DOHH2 (cell line): ENCODE data around the gene ASCC2.

ENCODE experiments used
- H3F3A ChIP-seq: fragments of 200-600 bp; sonication (generic), shearing (Covaris generic); 2 replicates; pipeline ENCODE4 v1.6.0; 2016; ENCODE audit warnings: antibody characterized with exemption, mild to moderate bottlenecking; ENCODE audit not compliant: control insufficient read depth, insufficient read depth
- H3K27ac ChIP-seq: fragments of 200-600 bp; sonication (generic); 2 replicates; pipeline ENCODE4 v1.5.1; 2014; ENCODE audit warnings: low read depth, mild to moderate bottlenecking, low read length, moderate library complexity
- H3K27me3 ChIP-seq: fragments of 200-600 bp; sonication (generic); 2 replicates; pipeline ENCODE4 v1.6.1; 2014; ENCODE audit warnings: mild to moderate bottlenecking, low read length, mixed read lengths; ENCODE audit not compliant: control insufficient read depth
- H3K36me3 ChIP-seq: fragments of 200-600 bp; sonication (generic); 2 replicates; pipeline ENCODE4 v1.6.1; 2014; ENCODE audit warnings: mild to moderate bottlenecking, low read length, moderate library complexity, mixed read lengths; ENCODE audit not compliant: control insufficient read depth
- H3K4me1 ChIP-seq: fragments of 200-600 bp; sonication (generic); 2 replicates; pipeline ENCODE4 v1.6.1; 2014; ENCODE audit warnings: mild to moderate bottlenecking, low read length, mixed read lengths; ENCODE audit not compliant: control insufficient read depth
- H3K4me2 ChIP-seq: fragments of 200-600 bp; sonication (generic); 2 replicates; pipeline ENCODE4 v1.6.0; 2014; ENCODE audit warnings: mild to moderate bottlenecking, low read length, moderate library complexity
- H3K4me3 ChIP-seq: fragments of 200-600 bp; sonication (generic); 2 replicates; pipeline ENCODE4 v1.5.1; 2014; ENCODE audit warnings: mild to moderate bottlenecking, low read length, mixed read lengths
- H3K79me2 ChIP-seq: fragments of 200-600 bp; sonication (generic); 2 replicates; pipeline ENCODE4 v1.6.1; 2014; ENCODE audit warnings: mild to moderate bottlenecking, low read length, mixed read lengths; ENCODE audit not compliant: control insufficient read depth
- H3K9me2 ChIP-seq: fragments of 200-600 bp; sonication (generic); replicated peaks from 2 replicates; pipeline ENCODE4 v1.6.1; 2014; ENCODE audit warnings: mild to moderate bottlenecking, low read length, mixed read lengths; ENCODE audit not compliant: control insufficient read depth
- H3K9me3 ChIP-seq: fragments of 200-600 bp; sonication (generic); 2 replicates; pipeline ENCODE4 v1.6.1; 2014; ENCODE audit warnings: antibody characterized with exemption, low read length, mixed read lengths; ENCODE audit not compliant: control insufficient read depth, insufficient read depth
- H4K20me1 ChIP-seq: fragments of 200-600 bp; sonication (generic); 2 replicates; pipeline ENCODE4 v1.6.0; 2014; ENCODE audit warnings: low read depth, mild to moderate bottlenecking, antibody characterized with exemption, low read length, moderate library complexity; ENCODE audit not compliant: control insufficient read depth, insufficient read depth
- EZH2phosphoT487 ChIP-seq: fragments of 200-600 bp; sonication (generic); IDR thresholded peaks from 2 replicates; pipeline ENCODE4 v1.6.1; 2017; ENCODE audit warnings: borderline replicate concordance, mild to moderate bottlenecking, antibody characterized with exemption, low read length, moderate library complexity, mixed read lengths
- TF ChIP-seq, protein P1 (sequence below): fragments of 200-600 bp; sonication (generic); IDR thresholded peaks from one replicate; pipeline ENCODE4 v1.5.1; 2014; ENCODE audit warnings: antibody characterized with exemption, mild to moderate bottlenecking, low read depth, low read length; ENCODE audit not compliant: poor library complexity, severe bottlenecking

The ASCC2 gene

DNA sequence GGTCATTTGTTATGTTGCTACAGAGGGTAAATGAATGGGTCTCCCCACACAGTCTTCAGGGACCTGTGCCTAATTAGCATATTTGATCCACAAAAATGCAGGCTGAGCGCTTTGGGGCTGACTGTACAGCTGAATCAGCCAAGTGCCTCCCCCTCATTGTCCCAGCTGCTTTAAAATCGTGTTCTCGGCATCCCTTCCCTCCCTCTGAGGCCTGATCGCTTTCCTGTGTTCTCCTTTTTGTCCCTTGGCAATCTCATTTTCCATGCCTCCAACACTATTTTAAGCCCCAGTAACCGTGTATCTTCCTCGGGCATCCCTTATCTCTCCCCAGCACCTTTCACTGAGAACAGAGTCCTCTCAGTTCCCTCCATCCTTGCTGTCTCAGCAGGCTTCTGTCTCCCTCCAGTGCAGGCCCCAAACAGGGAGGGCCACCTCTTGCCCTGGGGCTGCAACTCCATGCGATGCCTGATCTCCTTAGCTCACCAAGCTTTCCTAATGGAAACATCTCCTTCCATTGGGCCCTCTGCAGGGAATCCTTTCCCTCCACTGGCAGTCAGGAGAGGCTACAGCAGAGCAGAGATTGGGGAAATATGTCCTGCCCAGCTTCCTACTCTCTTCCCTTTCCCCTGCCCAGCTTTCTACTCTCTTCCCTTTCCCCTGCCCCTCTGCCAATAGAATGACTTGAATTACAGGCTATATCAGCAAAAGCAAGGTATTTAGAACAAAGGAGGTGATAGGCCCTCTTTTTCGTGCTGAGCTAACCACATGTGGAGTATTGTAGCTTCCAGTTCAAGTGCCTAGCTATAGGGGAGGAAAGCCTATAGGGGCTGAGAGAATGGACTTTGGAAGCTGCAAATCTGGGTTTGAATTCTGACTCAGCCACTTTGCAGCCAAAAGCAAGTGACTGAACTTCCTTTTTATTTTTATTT is 57.1 kb downstream of the ASCC2 start:
- no peaks in the 10 kb centered on the region for H3K9me3 ChIP-seq
- no peaks in the 10 kb centered on the region for H3K36me3 ChIP-seq
- H3K9me2 ChIP-seq = no peaks in the 10 kb centered on the region
- no peaks in the 10 kb centered on the region for H3K79me2 ChIP-seq
- no peaks in the 10 kb centered on the region for H4K20me1 ChIP-seq
- no peak overlapping the region for H3K4me2 ChIP-seq
- H3K4me1 ChIP-seq = no peaks in the 10 kb centered on the region
- H3K4me3 ChIP-seq = no peak overlapping the region
- TF ChIP-seq, protein P1, sequence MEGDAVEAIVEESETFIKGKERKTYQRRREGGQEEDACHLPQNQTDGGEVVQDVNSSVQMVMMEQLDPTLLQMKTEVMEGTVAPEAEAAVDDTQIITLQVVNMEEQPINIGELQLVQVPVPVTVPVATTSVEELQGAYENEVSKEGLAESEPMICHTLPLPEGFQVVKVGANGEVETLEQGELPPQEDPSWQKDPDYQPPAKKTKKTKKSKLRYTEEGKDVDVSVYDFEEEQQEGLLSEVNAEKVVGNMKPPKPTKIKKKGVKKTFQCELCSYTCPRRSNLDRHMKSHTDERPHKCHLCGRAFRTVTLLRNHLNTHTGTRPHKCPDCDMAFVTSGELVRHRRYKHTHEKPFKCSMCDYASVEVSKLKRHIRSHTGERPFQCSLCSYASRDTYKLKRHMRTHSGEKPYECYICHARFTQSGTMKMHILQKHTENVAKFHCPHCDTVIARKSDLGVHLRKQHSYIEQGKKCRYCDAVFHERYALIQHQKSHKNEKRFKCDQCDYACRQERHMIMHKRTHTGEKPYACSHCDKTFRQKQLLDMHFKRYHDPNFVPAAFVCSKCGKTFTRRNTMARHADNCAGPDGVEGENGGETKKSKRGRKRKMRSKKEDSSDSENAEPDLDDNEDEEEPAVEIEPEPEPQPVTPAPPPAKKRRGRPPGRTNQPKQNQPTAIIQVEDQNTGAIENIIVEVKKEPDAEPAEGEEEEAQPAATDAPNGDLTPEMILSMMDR = no peak
- TF ChIP-seq EZH2phosphoT487 = no peak
- no peaks in the 10 kb centered on the region for H3F3A ChIP-seq
- no peaks in the 10 kb centered on the region for H3K27me3 ChIP-seq
- no peak overlapping the region for H3K27ac ChIP-seq

DNA sequence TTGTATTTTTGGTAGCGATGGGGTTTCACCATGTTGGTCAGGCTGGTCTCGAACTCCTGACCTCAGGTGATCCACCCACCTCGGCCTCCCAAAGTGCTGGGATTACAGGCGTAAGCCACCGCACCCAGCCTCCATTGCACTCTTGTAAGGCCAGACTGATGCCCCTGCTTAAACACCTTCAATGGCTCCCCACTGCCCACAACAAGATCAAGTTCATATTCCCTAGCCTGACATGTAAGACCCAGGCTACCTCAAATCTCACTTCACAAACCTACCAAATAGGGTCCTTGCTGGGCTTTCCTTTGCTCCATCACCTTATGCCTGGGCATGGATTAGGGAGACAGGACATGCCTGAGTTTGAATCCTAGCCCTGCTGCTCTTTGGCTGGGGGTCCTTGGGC is 57.9 kb downstream of the ASCC2 start:
- Histone ChIP-seq H3K4me1 (no peaks in the 10 kb centered on the region), H3K4me3 (no peak overlapping the region), H4K20me1 (no peaks in the 10 kb centered on the region), H3F3A (no peaks in the 10 kb centered on the region), H3K9me2 (no peaks in the 10 kb centered on the region), H3K79me2 (no peaks in the 10 kb centered on the region), H3K36me3 (no peaks in the 10 kb centered on the region), H3K27ac (no peak overlapping the region), H3K4me2 (no peak overlapping the region), H3K27me3 (no peaks in the 10 kb centered on the region), H3K9me3 (no peaks in the 10 kb centered on the region)
- TF ChIP-seq, protein P1 = no peak
- no peak for TF ChIP-seq EZH2phosphoT487

DNA sequence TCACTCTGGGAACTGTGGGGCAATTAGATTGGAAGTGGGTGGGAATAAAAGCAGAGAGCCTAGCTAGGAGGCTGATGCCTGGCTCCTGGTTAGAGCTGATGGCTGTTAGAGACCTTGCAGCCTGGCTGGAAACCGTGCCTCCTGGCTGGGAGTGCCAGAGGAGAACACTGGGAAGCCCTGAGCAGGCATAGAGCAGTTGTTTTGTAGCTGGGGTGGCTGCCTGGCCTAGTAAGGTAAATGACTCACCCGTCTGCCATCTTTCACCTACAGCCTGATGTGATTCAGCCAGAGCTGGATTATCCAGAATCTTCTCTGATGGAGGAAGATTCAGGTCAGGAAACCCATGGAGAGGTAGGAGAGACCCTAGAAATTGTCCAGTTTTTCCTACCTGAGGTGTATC is 64.8 kb downstream of the ASCC2 start:
- peaks cover 7% of the 10 kb centered on the region for H3K4me1 ChIP-seq
- no peak overlapping the region for H3K27ac ChIP-seq
- no peaks in the 10 kb centered on the region for H3K9me2 ChIP-seq
- peaks cover 15% of the 10 kb centered on the region for H3K79me2 ChIP-seq
- no peaks in the 10 kb centered on the region for H3K27me3 ChIP-seq
- no peak overlapping the region for H3K4me2 ChIP-seq
- H3K36me3 ChIP-seq = peaks cover 26% of the 10 kb centered on the region
- no peak overlapping the region for H3K4me3 ChIP-seq
- no peaks in the 10 kb centered on the region for H3K9me3 ChIP-seq
- H3F3A ChIP-seq = no peaks in the 10 kb centered on the region
- no peaks in the 10 kb centered on the region for H4K20me1 ChIP-seq
- TF ChIP-seq EZH2phosphoT487 = no peak
- TF ChIP-seq, protein P1 = no peak
